PFSK-1 (cell line): ENCODE data around the gene CCDC69.

ENCODE experiments used
- FOXP2 ChIP-seq: optimal IDR thresholded peaks from 2 replicates; pipeline ENCODE3; 2011; ENCODE audit warnings: borderline replicate concordance, control low read depth, inconsistent platforms; ENCODE audit not compliant: insufficient read depth; ENCODE audit errors: extremely low read length, extremely low read depth
- POLR2AphosphoS5 ChIP-seq: IDR thresholded peaks from 2 replicates; pipeline ENCODE4 v1.6.1; 2012; ENCODE audit warnings: low read depth, mild to moderate bottlenecking, control low read depth, low read length, moderate library complexity
- SIN3A ChIP-seq: IDR thresholded peaks from 2 replicates; pipeline ENCODE4 v1.6.1; 2012; ENCODE audit warnings: mild to moderate bottlenecking, low read length, moderate library complexity, borderline replicate concordance; ENCODE audit not compliant: insufficient read depth
- TAF1 ChIP-seq: IDR thresholded peaks from 2 replicates; pipeline ENCODE4 v1.6.1; 2012; ENCODE audit warnings: low read length, control low read depth, borderline replicate concordance; ENCODE audit not compliant: insufficient read depth
- TF ChIP-seq, protein P1 (sequence below), 2 experiments: IDR thresholded peaks; 2 replicates each; pipeline versions ENCODE4 v1.6.1 to v1.8.0; 2011 to 2012; ENCODE audit warnings: low read depth in 2 of 2, low read length in 2 of 2, control low read depth in 1 of 2, inconsistent platforms in 1 of 2, mild to moderate bottlenecking in 1 of 2, moderate library complexity in 1 of 2; ENCODE audit not compliant: insufficient read depth in 1 of 2

DNA sequence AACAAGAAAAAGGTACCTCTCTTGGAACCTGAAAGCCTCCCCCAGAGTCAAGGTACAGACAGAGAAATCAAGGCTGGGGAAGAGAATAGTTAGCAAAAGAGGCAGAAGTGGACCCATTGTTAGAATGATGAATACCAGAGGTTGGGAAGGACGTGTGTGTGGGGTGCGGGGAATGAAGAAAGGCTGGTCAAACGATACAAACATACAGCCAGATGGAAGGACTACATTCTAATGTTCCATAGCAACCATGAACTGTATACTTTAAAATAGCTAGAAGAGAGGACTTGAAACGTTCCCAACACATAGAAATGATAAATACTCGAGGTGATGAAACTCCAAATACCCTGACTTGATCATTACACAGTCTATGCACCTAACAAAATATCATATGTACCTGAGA lies 7.1 kb downstream of the CCDC69 start:
- no peak for TF ChIP-seq TAF1
- no peak for TF ChIP-seq POLR2AphosphoS5
- TF ChIP-seq, protein P1, sequence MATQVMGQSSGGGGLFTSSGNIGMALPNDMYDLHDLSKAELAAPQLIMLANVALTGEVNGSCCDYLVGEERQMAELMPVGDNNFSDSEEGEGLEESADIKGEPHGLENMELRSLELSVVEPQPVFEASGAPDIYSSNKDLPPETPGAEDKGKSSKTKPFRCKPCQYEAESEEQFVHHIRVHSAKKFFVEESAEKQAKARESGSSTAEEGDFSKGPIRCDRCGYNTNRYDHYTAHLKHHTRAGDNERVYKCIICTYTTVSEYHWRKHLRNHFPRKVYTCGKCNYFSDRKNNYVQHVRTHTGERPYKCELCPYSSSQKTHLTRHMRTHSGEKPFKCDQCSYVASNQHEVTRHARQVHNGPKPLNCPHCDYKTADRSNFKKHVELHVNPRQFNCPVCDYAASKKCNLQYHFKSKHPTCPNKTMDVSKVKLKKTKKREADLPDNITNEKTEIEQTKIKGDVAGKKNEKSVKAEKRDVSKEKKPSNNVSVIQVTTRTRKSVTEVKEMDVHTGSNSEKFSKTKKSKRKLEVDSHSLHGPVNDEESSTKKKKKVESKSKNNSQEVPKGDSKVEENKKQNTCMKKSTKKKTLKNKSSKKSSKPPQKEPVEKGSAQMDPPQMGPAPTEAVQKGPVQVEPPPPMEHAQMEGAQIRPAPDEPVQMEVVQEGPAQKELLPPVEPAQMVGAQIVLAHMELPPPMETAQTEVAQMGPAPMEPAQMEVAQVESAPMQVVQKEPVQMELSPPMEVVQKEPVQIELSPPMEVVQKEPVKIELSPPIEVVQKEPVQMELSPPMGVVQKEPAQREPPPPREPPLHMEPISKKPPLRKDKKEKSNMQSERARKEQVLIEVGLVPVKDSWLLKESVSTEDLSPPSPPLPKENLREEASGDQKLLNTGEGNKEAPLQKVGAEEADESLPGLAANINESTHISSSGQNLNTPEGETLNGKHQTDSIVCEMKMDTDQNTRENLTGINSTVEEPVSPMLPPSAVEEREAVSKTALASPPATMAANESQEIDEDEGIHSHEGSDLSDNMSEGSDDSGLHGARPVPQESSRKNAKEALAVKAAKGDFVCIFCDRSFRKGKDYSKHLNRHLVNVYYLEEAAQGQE (IDR thresholded peaks at IDR 0.05; ENCODE audit: insufficient read depth in 1 of 2, low read depth in 2 of 2, low read length in 2 of 2), result no peak
- TF ChIP-seq SIN3A, result no peak
- no peak for TF ChIP-seq FOXP2
